Measurements from ENCODE around the gene MSANTD1.

MSANTD1 gene

GRCh38 chr4:3201718-3202702 is 46.9 kb upstream of the MSANTD1 start:
- no peak overlapping the region for H3K9ac ChIP-seq (ENCODE audit: low read length)
- no peak overlapping the region for H3K4me3 ChIP-seq (ENCODE audit: insufficient read depth in 1 of 2, low read depth in 1 of 2, low read length in 2 of 2)
- no peak overlapping the region for H3K14ac ChIP-seq (ENCODE audit: low read length in 2 of 2)
- H2BK5ac ChIP-seq (ENCODE audit: low read depth, low read length, poor library complexity, severe bottlenecking): no peak overlapping the region
- no peaks in the 10 kb centered on the region for H3K9me3 ChIP-seq (ENCODE audit: control insufficient read depth, low read length)
- no peak overlapping the region for H2AFZ ChIP-seq (ENCODE audit: low read depth, low read length)
- no peak overlapping the region for H3K23ac ChIP-seq (ENCODE audit: low read length in 2 of 2)
- DNase-seq: peak; percentile 16
- no peak overlapping the region for H2AK5ac ChIP-seq (ENCODE audit: low read length, severe bottlenecking)
- no peak overlapping the region for H4K8ac ChIP-seq (ENCODE audit: low read length)
- no peaks in the 10 kb centered on the region for H3K4me1 ChIP-seq (ENCODE audit: control insufficient read depth, insufficient read depth, low read depth, low read length)
- peaks cover 49 to 52% of the 10 kb centered on the region in 2 experiments for H3K36me3 ChIP-seq (ENCODE audit: control insufficient read depth in 1 of 2, insufficient read depth in 2 of 2, low read depth in 1 of 2, low read length in 2 of 2)
- no peak overlapping the region for H3K27ac ChIP-seq (ENCODE audit: low read length, poor library complexity, severe bottlenecking)
- 93% methylated on average over 11 of the region's 11 CpGs for WGBS
- no peak overlapping the region for H2BK15ac ChIP-seq (ENCODE audit: low read depth, poor library complexity, severe bottlenecking)
- no peak overlapping the region for H2BK120ac ChIP-seq (ENCODE audit: low read depth, low read length)
- H3K79me1 ChIP-seq (replicated peaks; ENCODE audit: low read length, poor library complexity, severe bottlenecking): peaks cover 23% of the 10 kb centered on the region
- no peak overlapping the region for H4K91ac ChIP-seq (ENCODE audit: low read length)
- H3K27me3 ChIP-seq (ENCODE audit: control insufficient read depth in 1 of 2, insufficient read depth in 1 of 2, low read length in 2 of 2): no peaks in the 10 kb centered on the region
- H3K18ac ChIP-seq (ENCODE audit: low read depth in 1 of 2, low read length in 2 of 2): no peak overlapping the region
- H3K4me2 ChIP-seq (ENCODE audit: low read length, poor library complexity, severe bottlenecking): no peak overlapping the region
- H2BK12ac ChIP-seq (ENCODE audit: low read length in 2 of 2): no peak overlapping the region
- no peak overlapping the region for H3K4ac ChIP-seq (ENCODE audit: low read depth in 1 of 2, low read length in 2 of 2)

GRCh38 chr4:3202836-3203820 is 45.8 kb upstream of the MSANTD1 start:
- no peak overlapping the region for H4K8ac ChIP-seq (ENCODE audit: low read length)
- H2BK5ac ChIP-seq (ENCODE audit: low read depth, low read length, poor library complexity, severe bottlenecking): no peak overlapping the region
- no peak overlapping the region for H3K14ac ChIP-seq (ENCODE audit: low read length in 2 of 2)
- no peak overlapping the region for H3K18ac ChIP-seq (ENCODE audit: low read depth in 1 of 2, low read length in 2 of 2)
- no peak overlapping the region for H2BK15ac ChIP-seq (ENCODE audit: low read depth, poor library complexity, severe bottlenecking)
- H3K27me3 ChIP-seq (ENCODE audit: control insufficient read depth in 1 of 2, insufficient read depth in 1 of 2, low read length in 2 of 2): no peaks in the 10 kb centered on the region
- H4K91ac ChIP-seq (ENCODE audit: low read length): no peak overlapping the region
- no peak overlapping the region for H3K27ac ChIP-seq (ENCODE audit: low read length, poor library complexity, severe bottlenecking)
- no peak for DNase-seq
- H3K9me3 ChIP-seq (ENCODE audit: control insufficient read depth, low read length): no peaks in the 10 kb centered on the region
- no peak overlapping the region for H2BK12ac ChIP-seq (ENCODE audit: low read length in 2 of 2)
- H2BK120ac ChIP-seq (ENCODE audit: low read depth, low read length): no peak overlapping the region
- H3K4ac ChIP-seq (ENCODE audit: low read depth in 1 of 2, low read length in 2 of 2): no peak overlapping the region
- H3K23ac ChIP-seq (ENCODE audit: low read length in 2 of 2): no peak overlapping the region
- 97% methylated on average over 22 of the region's 22 CpGs for WGBS
- H3K4me1 ChIP-seq (ENCODE audit: control insufficient read depth, insufficient read depth, low read depth, low read length): no peaks in the 10 kb centered on the region
- no peak overlapping the region for H2AK5ac ChIP-seq (ENCODE audit: low read length, severe bottlenecking)
- peak overlapping the region; percentile 56 for H3K9ac ChIP-seq (ENCODE audit: low read length)
- H3K4me2 ChIP-seq (ENCODE audit: low read length, poor library complexity, severe bottlenecking): no peak overlapping the region
- H3K36me3 ChIP-seq (ENCODE audit: control insufficient read depth in 1 of 2, insufficient read depth in 2 of 2, low read depth in 1 of 2, low read length in 2 of 2): peaks cover 44 to 53% of the 10 kb centered on the region in 2 experiments
- peaks cover 15% of the 10 kb centered on the region for H3K79me1 ChIP-seq (replicated peaks; ENCODE audit: low read length, poor library complexity, severe bottlenecking)
- no peak overlapping the region for H3K4me3 ChIP-seq (ENCODE audit: insufficient read depth in 1 of 2, low read depth in 1 of 2, low read length in 2 of 2)
- no peak overlapping the region for H2AFZ ChIP-seq (ENCODE audit: low read depth, low read length)

DNA sequence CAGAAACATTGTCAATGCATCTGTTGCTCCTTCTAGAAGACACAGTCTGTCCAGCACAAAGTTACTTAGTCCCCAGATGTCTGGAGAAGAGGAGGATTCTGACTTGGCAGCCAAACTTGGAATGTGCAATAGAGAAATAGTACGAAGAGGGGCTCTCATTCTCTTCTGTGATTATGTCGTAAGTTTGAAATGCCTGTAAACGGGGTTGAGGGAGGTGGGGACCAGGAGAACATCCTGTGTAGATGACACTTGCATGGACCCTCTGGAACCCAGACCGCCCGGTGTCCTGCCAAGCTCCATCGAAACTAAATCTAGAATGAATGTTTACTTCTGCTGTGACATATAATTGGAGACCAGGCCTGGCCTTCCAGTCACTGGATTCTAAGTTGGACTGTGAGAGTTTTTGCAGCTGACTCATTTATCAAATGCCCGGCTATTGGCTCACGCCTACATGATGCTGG is 45.0 kb upstream of the MSANTD1 start:
- peak; percentile 58 for DNase-seq
- no peak overlapping the region for H2BK5ac ChIP-seq (ENCODE audit: low read depth, low read length, poor library complexity, severe bottlenecking)

More for the DNA sequence above, 45.0 kb upstream of the MSANTD1 start:
- Histone ChIP-seq H2AFZ (ENCODE audit: low read depth, low read length) (no peak overlapping the region), H3K23ac (ENCODE audit: low read length in 2 of 2) (no peak overlapping the region), H2AK5ac (ENCODE audit: low read length, severe bottlenecking) (no peak overlapping the region), H3K4me2 (ENCODE audit: low read length, poor library complexity, severe bottlenecking) (no peak overlapping the region), H3K27ac (ENCODE audit: low read length, poor library complexity, severe bottlenecking) (no peak overlapping the region), H3K4me1 (ENCODE audit: control insufficient read depth, insufficient read depth, low read depth, low read length) (no peaks in the 10 kb centered on the region), H3K18ac (ENCODE audit: low read depth in 1 of 2, low read length in 2 of 2) (no peak overlapping the region), H3K9me3 (ENCODE audit: control insufficient read depth, low read length) (no peaks in the 10 kb centered on the region), H3K36me3 (ENCODE audit: control insufficient read depth in 1 of 2, insufficient read depth in 2 of 2, low read depth in 1 of 2, low read length in 2 of 2) (peaks cover 40 to 55% of the 10 kb centered on the region in 2 experiments), H3K79me1 (replicated peaks; ENCODE audit: low read length, poor library complexity, severe bottlenecking) (peaks cover 10% of the 10 kb centered on the region), H3K27me3 (ENCODE audit: control insufficient read depth in 1 of 2, insufficient read depth in 1 of 2, low read length in 2 of 2) (no peaks in the 10 kb centered on the region), H3K4ac (ENCODE audit: low read depth in 1 of 2, low read length in 2 of 2) (no peak overlapping the region), H2BK120ac (ENCODE audit: low read depth, low read length) (no peak overlapping the region), H3K14ac (ENCODE audit: low read length in 2 of 2) (no peak overlapping the region), H2BK15ac (ENCODE audit: low read depth, poor library complexity, severe bottlenecking) (no peak overlapping the region), H2BK12ac (ENCODE audit: low read length in 2 of 2) (no peak overlapping the region), H3K4me3 (ENCODE audit: insufficient read depth in 1 of 2, low read depth in 1 of 2, low read length in 2 of 2) (peak overlapping the region in 1 of 2 experiments; percentile 41), H3K9ac (ENCODE audit: low read length) (peak overlapping the region; percentile 56), H4K91ac (ENCODE audit: low read length) (no peak overlapping the region), H4K8ac (ENCODE audit: low read length) (no peak overlapping the region)
- WGBS: 74% methylated on average over 8 of the region's 8 CpGs

All from mesenchymal stem cell (in vitro differentiated cells and primary cell).